Adrenal gland (tissue), 5 donors: ENCODE data around the gene KPNA5.
"Not testable (repeated sequence)": the region's sequence is repeated elsewhere in the genome, so short reads cannot be mapped to it uniquely, and the experiment has no call there.

Source experiments
- CTCF ChIP-seq, 6 experiments: fragments of 450-650 bp in 4 of 6; fragments of 200-600 bp in 2 of 6; sonication (generic) in 1 of 6; IDR thresholded peaks; 1 replicate in 5 of 6; 2 replicates in 1 of 6; pipeline versions ENCODE4 v1.5.1 to v1.8.0; 2016 to 2021; ENCODE audit warnings: antibody characterized with exemption in 6 of 6, mild to moderate bottlenecking in 2 of 6, moderate library complexity in 1 of 6
- POLR2A ChIP-seq, 2 donors: fragments of 450-650 bp; IDR thresholded peaks; one replicate each; pipeline ENCODE4 v1.6.1; 2017; ENCODE audit warnings: antibody characterized with exemption in 2 of 2, mild to moderate bottlenecking in 2 of 2, moderate library complexity in 1 of 2
- donor health status: DM: no; HTN: no; CAD: no.

GRCh38 chr6:116693275-116693674, 12.3 kb downstream of the KPNA5 start:
- not testable (repeated sequence) for TF ChIP-seq CTCF, POLR2A (IDR thresholded peaks at IDR 0.05)
